Esophagus muscularis mucosa (tissue), 4 donors: ENCODE results near the gene WDR5. TPM values are rescaled to one million over a fixed set of nuclear protein-coding genes. Genes with fewer than 3 reads are reported as not detected.

Experiments used
- DNase-seq: peaks from one replicate; pipeline ENCODE4 v3.0.0-alpha.2; 2017; ENCODE audit errors: extremely low spot score
- H3K27ac ChIP-seq, 4 donors: fragments of 200-600 bp; sonication (generic); replicated peaks in 1 of 4; 1 replicate in 3 of 4; 2 replicates in 1 of 4; pipeline ENCODE4 v1.5.1; 2016 to 2019; ENCODE audit warnings: mild to moderate bottlenecking in 1 of 4
- H3K27me3 ChIP-seq, 4 donors: fragments of 200-600 bp; sonication (generic); one replicate each; pipeline versions ENCODE4 v1.5.1 to v1.6.0; 2016 to 2019
- H3K36me3 ChIP-seq, 4 donors: fragments of 200-600 bp; sonication (generic); one replicate each; pipeline ENCODE4 v1.5.1; 2016 to 2019
- H3K4me1 ChIP-seq, 4 donors: fragments of 200-600 bp; sonication (generic); one replicate each; pipeline ENCODE4 v1.5.1; 2016 to 2019
- H3K4me3 ChIP-seq, 4 donors: fragments of 200-600 bp; sonication (generic); 1 replicate in 2 of 4; 2 replicates in 2 of 4; pipeline ENCODE4 v1.5.1; 2016 to 2019; ENCODE audit warnings: mild to moderate bottlenecking in 4 of 4, moderate library complexity in 1 of 4
- H3K9me3 ChIP-seq, 4 donors: fragments of 200-600 bp; sonication (generic); 1 replicate in 3 of 4; 2 replicates in 1 of 4; pipeline ENCODE4 v1.5.1; 2016 to 2019
- EP300 ChIP-seq: sonication (generic); formaldehyde crosslinking; IDR thresholded peaks from one replicate; pipeline ENCODE4 v1.6.1; 2017; ENCODE audit warnings: antibody characterized with exemption
- POLR2A ChIP-seq: fragments of 450-650 bp; IDR thresholded peaks from one replicate; pipeline ENCODE4 v1.6.1; 2017; ENCODE audit warnings: antibody characterized with exemption, moderate library complexity, mild to moderate bottlenecking, low read depth
- POLR2AphosphoS5 ChIP-seq, 2 donors: sonication (generic); formaldehyde crosslinking; IDR thresholded peaks; one replicate each; pipeline ENCODE4 v1.6.1; 2017; ENCODE audit warnings: antibody characterized with exemption in 2 of 2
- WGBS: methylation state at CpG from one replicate; pipeline ENCODE4 v1.1.5; 2018; 5-methylcytosine and 5-hydroxymethylcytosine counted together
- intact Hi-C: fragments of 100-400 bp; cut with DNase I; formaldehyde crosslinking; loops from one replicate; pipeline ENCODE4 v1.15.1; 2023
- total RNA-seq, 4 donors: library from RNA; depleted of rRNA; stranded (reverse); fragments of >200 nt; gene quantifications; one replicate each; pipeline versions ENCODE4 v1.1.0 to v1.2.1, GENCODE V29; 2016
- TF ChIP-seq, protein P1 (sequence below), 3 experiments: fragments of 200-600 bp in 2 of 3; fragments of 450-650 bp in 1 of 3; sonication (generic) in 2 of 3; IDR thresholded peaks; one replicate each; pipeline ENCODE4 v1.5.1; 2017 to 2019; ENCODE audit warnings: antibody characterized with exemption in 3 of 3, mild to moderate bottlenecking in 2 of 3, moderate library complexity in 1 of 3

WDR5 gene
- total RNA-seq, 4 donors from 2014 or later, result 20.7 to 34.2 (median 24.6) TPM

GRCh38 chr9:134127065-134127580 is 8.8 kb upstream of the WDR5 start:
- no peak overlapping the region for H3K4me3 ChIP-seq
- no peaks in the 10 kb centered on the region for H3K36me3 ChIP-seq
- intact Hi-C loops, result no loop called here
- DNase-seq, result no peak
- H3K27me3 ChIP-seq, result no peaks in the 10 kb centered on the region
- no peaks in the 10 kb centered on the region for H3K9me3 ChIP-seq
- H3K27ac ChIP-seq, result no peak overlapping the region
- H3K4me1 ChIP-seq, result peaks cover 0 to 22% (median 20%) of the 10 kb centered on the region in 4 donors
- 87% methylated on average over 11 of the region's 13 CpGs for WGBS
- TF ChIP-seq POLR2A, result no peak
- TF ChIP-seq POLR2AphosphoS5 (IDR thresholded peaks at IDR 0.05), result no peak
- TF ChIP-seq, protein P1, sequence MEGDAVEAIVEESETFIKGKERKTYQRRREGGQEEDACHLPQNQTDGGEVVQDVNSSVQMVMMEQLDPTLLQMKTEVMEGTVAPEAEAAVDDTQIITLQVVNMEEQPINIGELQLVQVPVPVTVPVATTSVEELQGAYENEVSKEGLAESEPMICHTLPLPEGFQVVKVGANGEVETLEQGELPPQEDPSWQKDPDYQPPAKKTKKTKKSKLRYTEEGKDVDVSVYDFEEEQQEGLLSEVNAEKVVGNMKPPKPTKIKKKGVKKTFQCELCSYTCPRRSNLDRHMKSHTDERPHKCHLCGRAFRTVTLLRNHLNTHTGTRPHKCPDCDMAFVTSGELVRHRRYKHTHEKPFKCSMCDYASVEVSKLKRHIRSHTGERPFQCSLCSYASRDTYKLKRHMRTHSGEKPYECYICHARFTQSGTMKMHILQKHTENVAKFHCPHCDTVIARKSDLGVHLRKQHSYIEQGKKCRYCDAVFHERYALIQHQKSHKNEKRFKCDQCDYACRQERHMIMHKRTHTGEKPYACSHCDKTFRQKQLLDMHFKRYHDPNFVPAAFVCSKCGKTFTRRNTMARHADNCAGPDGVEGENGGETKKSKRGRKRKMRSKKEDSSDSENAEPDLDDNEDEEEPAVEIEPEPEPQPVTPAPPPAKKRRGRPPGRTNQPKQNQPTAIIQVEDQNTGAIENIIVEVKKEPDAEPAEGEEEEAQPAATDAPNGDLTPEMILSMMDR (IDR thresholded peaks at IDR 0.05), result no peak
- no peak for TF ChIP-seq EP300

DNA sequence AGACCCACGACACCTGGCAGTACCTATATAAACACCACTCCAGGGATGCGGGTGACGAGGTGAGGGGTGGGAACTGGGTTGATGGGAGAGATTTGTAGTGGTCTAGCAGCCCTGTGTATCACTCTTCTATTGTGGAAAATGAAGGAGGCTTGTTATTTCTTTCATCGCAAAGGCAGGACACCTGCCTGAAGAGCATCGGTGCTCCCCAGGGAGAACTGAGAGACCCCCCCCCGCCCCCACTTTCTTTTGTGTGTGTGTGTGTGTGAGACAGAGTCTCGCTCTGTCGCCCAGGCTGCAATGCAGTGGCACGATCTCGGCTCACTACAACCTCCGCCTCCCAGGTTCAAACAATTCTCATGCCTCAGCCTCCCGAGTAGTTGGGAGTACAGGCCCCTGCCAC is 8.3 kb upstream of the WDR5 start:
- TF ChIP-seq, protein P1 (IDR thresholded peaks at IDR 0.05), result no peak
- TF ChIP-seq POLR2AphosphoS5 (IDR thresholded peaks at IDR 0.05) (no peak), POLR2A (no peak), EP300 (no peak)
- Histone ChIP-seq H3K27ac (no peak overlapping the region), H3K4me3 (no peak overlapping the region), H3K4me1 (peaks cover 0 to 22% (median 20%) of the 10 kb centered on the region in 4 donors), H3K27me3 (no peaks in the 10 kb centered on the region), H3K9me3 (no peaks in the 10 kb centered on the region), H3K36me3 (no peaks in the 10 kb centered on the region)
- intact Hi-C loops, result no loop called here
- 91% methylated on average over 7 of the region's 12 CpGs for WGBS
- DNase-seq, result no peak

DNA sequence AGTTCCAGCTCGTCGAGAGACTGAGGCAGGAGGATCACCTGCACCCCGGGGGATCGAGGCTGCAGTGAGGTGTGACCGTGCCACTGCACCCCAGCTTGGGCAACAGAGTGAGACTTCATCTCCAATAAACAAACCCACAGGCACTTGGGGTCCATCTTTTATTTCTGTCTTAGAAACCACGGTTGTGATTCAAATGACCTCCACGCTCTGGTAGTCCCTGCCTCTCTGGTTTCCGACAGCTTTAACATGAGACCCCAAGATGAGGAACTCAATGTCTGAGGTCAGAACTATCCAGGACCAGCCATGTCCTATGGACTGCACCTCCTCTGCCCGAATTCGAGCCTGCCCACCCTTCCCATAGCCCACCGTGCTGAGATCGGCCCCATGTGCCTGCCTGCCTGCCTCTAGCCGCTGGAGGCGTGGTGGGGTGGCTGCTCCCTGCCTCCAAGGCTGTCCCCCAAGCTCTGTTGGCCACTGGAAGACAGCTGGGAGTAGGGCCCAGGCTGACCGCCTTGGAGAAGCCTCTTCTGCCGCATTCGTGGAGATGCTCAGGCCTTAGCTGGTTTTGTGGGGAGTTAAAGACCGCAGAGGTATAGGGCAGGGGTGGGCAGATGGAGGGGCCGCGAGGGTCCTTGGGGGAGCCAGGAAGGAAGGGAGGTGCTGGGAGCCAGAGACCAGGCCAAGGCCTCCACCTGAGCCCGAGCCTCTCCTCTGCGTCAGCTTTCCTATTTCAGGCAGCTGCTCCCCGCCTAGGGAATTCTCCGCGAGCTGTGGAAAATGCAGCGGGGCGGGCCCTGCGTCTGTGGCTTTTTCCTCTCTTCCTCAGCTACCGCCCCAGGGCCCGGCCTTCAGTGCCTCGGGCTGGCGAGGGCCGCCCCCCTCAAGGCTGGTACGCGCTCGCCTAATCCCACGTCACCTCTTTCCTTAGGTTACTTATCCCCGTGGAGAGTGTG is 6.9 kb upstream of the WDR5 start:
- WGBS, result 87% methylated on average over 36 of the region's 38 CpGs
- intact Hi-C loops, result no loop called here
- no peak for TF ChIP-seq POLR2A
- TF ChIP-seq POLR2AphosphoS5 (IDR thresholded peaks at IDR 0.05), result no peak
- TF ChIP-seq, protein P1 (IDR thresholded peaks at IDR 0.05), result no peak
- TF ChIP-seq EP300, result no peak
- DNase-seq, result no peak
- Histone ChIP-seq H3K36me3 (no peaks in the 10 kb centered on the region), H3K4me3 (no peak overlapping the region), H3K27ac (peak overlapping the region in 1 of 4 donors; percentile 65), H3K27me3 (no peaks in the 10 kb centered on the region), H3K9me3 (no peaks in the 10 kb centered on the region), H3K4me1 (peaks cover 0 to 22% (median 21%) of the 10 kb centered on the region in 4 donors)

DNA sequence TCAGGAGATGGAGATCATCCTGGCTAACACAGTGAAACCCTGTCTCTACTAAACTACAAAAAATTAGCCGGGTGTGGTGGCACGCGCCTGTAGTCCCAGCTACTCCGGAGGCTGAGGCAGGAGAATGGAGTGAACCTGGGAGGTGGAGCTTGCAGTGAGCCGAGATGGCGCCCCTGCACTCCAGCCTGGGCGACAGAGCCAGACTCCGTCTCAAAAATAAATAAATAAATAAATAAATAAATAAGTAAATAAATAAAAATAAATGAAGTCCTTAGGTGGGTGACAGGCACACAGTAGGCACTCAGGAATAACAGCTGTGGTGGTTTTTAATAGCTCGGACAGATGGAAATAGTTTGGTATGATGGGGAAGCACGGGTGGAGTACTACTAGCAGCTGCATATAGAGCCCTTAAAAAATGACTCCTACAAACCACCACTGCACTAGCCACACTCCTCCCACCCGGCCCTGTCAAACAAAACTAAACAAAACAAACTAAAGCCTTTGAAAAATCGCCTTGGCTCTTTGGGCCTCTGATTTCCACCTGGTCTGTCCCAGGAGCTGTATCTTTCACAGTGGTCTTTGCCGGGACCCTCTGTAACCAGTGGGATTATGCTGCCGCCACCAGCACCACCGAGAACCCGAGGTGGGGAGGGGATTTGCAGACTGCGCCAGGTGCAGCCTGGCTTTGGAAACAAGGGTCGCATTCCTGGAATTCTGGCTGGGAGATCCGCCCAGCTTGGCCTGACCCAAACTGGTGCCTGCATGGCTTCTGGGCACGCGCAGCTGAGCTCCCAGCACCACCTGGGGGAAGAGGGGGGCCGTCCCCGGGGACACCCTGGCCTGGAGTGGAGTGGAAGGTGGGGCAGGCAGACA is 5.1 kb upstream of the WDR5 start:
- Histone ChIP-seq H3K36me3 (no peaks in the 10 kb centered on the region), H3K27ac (peak overlapping the region; percentile 65 to 78 (median 76)), H3K4me1 (peaks cover 11 to 35% (median 32%) of the 10 kb centered on the region in 4 donors), H3K27me3 (no peaks in the 10 kb centered on the region), H3K9me3 (no peaks in the 10 kb centered on the region), H3K4me3 (peak overlapping the region; percentile 24 to 37 (median 36))
- DNase-seq, result no peak
- WGBS, result 36% methylated on average over 23 of the region's 23 CpGs
- intact Hi-C loops, result loop anchor here (5.0 to 10.0 kb wide), 2 partner anchors 63 to 106 kb away; partner anchors contain the start of genes BRD3 and BRD3OS
- TF ChIP-seq, protein P1 (IDR thresholded peaks at IDR 0.05), result no peak
- no peak for TF ChIP-seq EP300
- TF ChIP-seq POLR2A, result no peak
- peak; percentile 46 to 76 for TF ChIP-seq POLR2AphosphoS5 (IDR thresholded peaks at IDR 0.05)
